ENCODE results near the gene ZFPL1. TPM values are rescaled to one million over a fixed set of nuclear protein-coding genes. Genes with fewer than 3 reads are reported as not detected.

The ZFPL1 gene
- total and polyA plus RNA-seq, 9 of the 15 experiments (the other 6 are each of a cell fraction or from before 2014, with no cell fraction given) = 3.7 to 37.5 (median 22.7) TPM

DNA sequence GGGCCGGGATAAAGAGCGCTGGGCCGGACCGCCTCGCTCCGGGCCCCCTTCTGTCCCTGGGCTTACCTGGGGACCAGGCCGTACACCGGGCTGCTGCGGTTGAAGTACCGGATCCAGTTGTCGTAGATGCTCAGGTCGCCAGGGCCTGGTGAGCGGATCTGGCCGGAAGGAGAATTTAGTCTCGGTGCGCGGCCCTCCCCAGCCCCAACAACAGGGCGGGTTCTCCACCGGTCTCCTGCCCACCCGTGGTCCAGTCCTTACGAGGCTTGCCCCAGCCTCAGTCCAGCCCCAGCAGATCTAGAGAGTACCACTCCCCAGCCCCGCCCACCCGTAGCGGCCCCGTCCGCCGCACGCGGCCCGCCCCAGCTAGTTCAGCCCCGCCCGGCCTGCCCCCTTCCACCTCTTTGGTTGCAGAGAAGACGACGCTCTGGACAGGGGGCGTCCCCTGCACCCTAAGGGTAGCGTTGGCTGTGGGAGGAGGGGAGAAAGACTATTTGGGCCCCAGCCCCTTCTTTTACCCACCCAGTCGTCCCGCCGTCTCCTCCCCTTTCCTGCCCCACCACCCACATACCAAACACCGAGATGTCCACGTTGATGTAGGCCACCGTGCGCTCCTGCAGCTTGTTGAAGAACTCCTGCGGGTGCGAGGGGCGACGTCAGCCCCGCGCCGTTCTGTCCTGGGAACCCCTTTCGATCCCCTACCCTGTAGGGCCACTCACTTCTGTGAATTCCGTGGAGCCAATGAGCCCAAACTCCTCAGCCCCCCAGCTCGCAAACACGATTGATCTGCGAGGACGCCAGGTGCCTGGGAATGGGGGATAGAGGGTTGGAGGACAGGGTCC is 36.2 kb upstream of the ZFPL1 start:
- intact Hi-C loops (cut with micrococcal nuclease) (no loop called here), in situ Hi-C loops (cut with MboI) (no loop called here)
- BruUV-seq (replicated peaks) = no TSS peak
- H3K79me2 ChIP-seq (ENCODE audit: control insufficient read depth, insufficient read depth, low read length) = peaks cover 8% of the 10 kb centered on the region
- no peaks in the 10 kb centered on the region for H3K9me3 ChIP-seq (replicated peaks; ENCODE audit: control insufficient read depth, insufficient read depth, low read depth, low read length)
- H3K4me3 ChIP-seq = no peak overlapping the region
- H2AFZ ChIP-seq (ENCODE audit: low read depth, low read length) = no peak overlapping the region
- H3K36me3 ChIP-seq (ENCODE audit: control insufficient read depth, insufficient read depth, low read length) = peaks cover 27% of the 10 kb centered on the region; the same call in 2 of the 3 replicates
- ChIA-PET CTCF (ENCODE audit: low intra/inter-chr PET ratio) (no interaction called here), POLR2A (interaction anchor here (0.6 to 2.9 kb wide), 4 partner anchors 21 to 52 kb away, joined by 3 to 11 read pairs (median 4); partner anchors contain the start of genes ARL2 and SNX15)
- ATAC-seq = peak; percentile 16; the same call in 1 of the 3 replicates
- no peaks in the 10 kb centered on the region for H3K27me3 ChIP-seq (ENCODE audit: control insufficient read depth in 2 of 2, insufficient read depth in 2 of 2, low read length in 2 of 2)
- peaks cover 6 to 50% of the 10 kb centered on the region in 2 experiments; a peak in 4 of 5 replicates for H3K4me1 ChIP-seq (replicated peaks in 1 of 2; ENCODE audit: control insufficient read depth in 2 of 2, insufficient read depth in 2 of 2, low read length in 2 of 2)
- no peaks in the 10 kb centered on the region for H3K9me1 ChIP-seq (ENCODE audit: control insufficient read depth, insufficient read depth, low read length)
- H4K20me1 ChIP-seq (replicated peaks; ENCODE audit: control insufficient read depth, insufficient read depth, low read length) = no peaks in the 10 kb centered on the region; the same call in 1 of the 2 replicates
- 65% methylated on average over 47 of the region's 56 CpGs for WGBS (ENCODE audit: insufficient coverage, low coverage, missing lambda C conversion rate)
- no peak overlapping the region for H3K27ac ChIP-seq (ENCODE audit: extremely low read depth, low read depth, low read length)
- no peak for TF ChIP-seq KLF16 (IDR thresholded peaks at IDR 0.05)
- no peak for TF ChIP-seq PHF8 (IDR thresholded peaks at IDR 0.05; ENCODE audit: borderline replicate concordance, low read length)
- no peak for TF ChIP-seq ZNF175 (CRISPR knock-in tag; IDR thresholded peaks at IDR 0.05; ENCODE audit: low read depth)
- no peak for TF ChIP-seq ZNF212 (CRISPR knock-in tag; IDR thresholded peaks at IDR 0.05)
- TF ChIP-seq NR2F6 (CRISPR knock-in tag; IDR thresholded peaks at IDR 0.05) = no peak
- TF ChIP-seq ZNF445 (CRISPR knock-in tag; IDR thresholded peaks at IDR 0.05; ENCODE audit: low read depth) = no peak
- H3K9ac ChIP-seq (ENCODE audit: insufficient read depth in 1 of 2, low read depth in 2 of 2, low read length in 2 of 2) = peak overlapping the region in 1 of 2 experiments; percentile 68; a peak in 2 of 4 replicates
- no peak for FAIRE-seq
- peak in 3 of 4 experiments; percentile 40 to 71 (median 68) for DNase-seq (ENCODE audit: extremely low read depth in 1 of 4, low spot score in 3 of 4)
- no peak overlapping the region for H3K4me2 ChIP-seq (ENCODE audit: insufficient read depth, low read length)

Data from K562 (cell line).